Measurements from ENCODE around the gene ADCY4.
A peak's percentile ranks its signal among the peaks of the same experiment; 100 is the strongest.

ADCY4 gene

GRCh38 chr14:24277606-24278321 is 57.1 kb downstream of the ADCY4 start:
- TF ChIP-seq ZFX (IDR thresholded peaks at IDR 0.05), result no peak
- no peak for TF ChIP-seq CTCF (conservative IDR thresholded peaks at IDR 0.05)
- H3K27ac ChIP-seq, result no peak overlapping the region

- no peak overlapping the region for H3K27ac ChIP-seq
- TF ChIP-seq ZFX (IDR thresholded peaks at IDR 0.05) (no peak), CTCF (conservative IDR thresholded peaks at IDR 0.05) (no peak)
Measured at GRCh38 chr14:24277071-24277470, 57.8 kb downstream of the ADCY4 start.

GRCh38 chr14:24274101-24274543 is 60.7 kb downstream of the ADCY4 start:
- H3K27ac ChIP-seq, result no peak overlapping the region
- no peak for TF ChIP-seq ZFX (IDR thresholded peaks at IDR 0.05)
- no peak for TF ChIP-seq CTCF (conservative IDR thresholded peaks at IDR 0.05)

- TF ChIP-seq ZFX (IDR thresholded peaks at IDR 0.05), result no peak
- TF ChIP-seq CTCF (conservative IDR thresholded peaks at IDR 0.05), result no peak
- H3K27ac ChIP-seq, result no peak overlapping the region
Measured at GRCh38 chr14:24273422-24273998, 61.4 kb downstream of the ADCY4 start.

- no peak overlapping the region for H3K27ac ChIP-seq
Measured at GRCh38 chr14:24272467-24272866, 62.4 kb downstream of the ADCY4 start.

GRCh38 chr14:24271834-24272263 is 63.0 kb downstream of the ADCY4 start:
- TF ChIP-seq ZFX (IDR thresholded peaks at IDR 0.05), result no peak
- TF ChIP-seq CTCF (conservative IDR thresholded peaks at IDR 0.05), result no peak
- peak overlapping the region; percentile 98 for H3K27ac ChIP-seq

More at GRCh38 chr14:24272467-24272866, 62.4 kb downstream of the ADCY4 start:
- no peak for TF ChIP-seq CTCF (conservative IDR thresholded peaks at IDR 0.05)
- no peak for TF ChIP-seq ZFX (IDR thresholded peaks at IDR 0.05)

GRCh38 chr14:24271134-24271833 is 63.6 kb downstream of the ADCY4 start, which contains the start of gene RABGGTA:
TSS of gene RABGGTA (minus strand) at chr14:24271597. CDS start at chr14:24271115, 482 bp downstream.
- H3K27ac ChIP-seq, result peak within 1 kb of the TSS; percentile 98
- TF ChIP-seq ZFX (IDR thresholded peaks at IDR 0.05), result no peak
- peak; percentile 86 for TF ChIP-seq CTCF (conservative IDR thresholded peaks at IDR 0.05)
